Natural killer cell (primary cell): ENCODE results near the gene PRRT1B. TPM values are rescaled to one million over a fixed set of nuclear protein-coding genes. Genes with fewer than 3 reads are reported as not detected.

ENCODE experiments used
- ATAC-seq, 3 donors: fragments of 150-1000 bp in 2 of 3; fragments of 200-7000 bp in 1 of 3; cut with Tn5 transposase; 1 replicate in 1 of 3; 2 replicates in 2 of 3; pipeline ENCODE4 v1.10.0; 2021; ENCODE audit warnings: mild to moderate bottlenecking in 2 of 3, moderate library complexity in 2 of 3
- DNase-seq, 2 donors: peaks; one replicate each; pipeline versions ENCODE4 v3.0.0 to v3.0.0-alpha.2; 2013 to 2021; ENCODE audit warnings: mixed read lengths in 1 of 2
- H3K27ac ChIP-seq: one replicate; pipeline ENCODE4 v1.5.1; 2013; ENCODE audit warnings: mild to moderate bottlenecking, low read length
- H3K27me3 ChIP-seq: one replicate; pipeline ENCODE4 v1.6.1; 2013; ENCODE audit warnings: low read length; ENCODE audit not compliant: control insufficient read depth, insufficient read depth
- H3K36me3 ChIP-seq: one replicate; pipeline ENCODE4 v1.6.1; 2013; ENCODE audit warnings: low read length; ENCODE audit not compliant: control insufficient read depth, insufficient read depth
- H3K4me1 ChIP-seq: one replicate; pipeline ENCODE4 v1.6.1; 2013; ENCODE audit warnings: low read length; ENCODE audit not compliant: control insufficient read depth, insufficient read depth
- H3K4me3 ChIP-seq: one replicate; pipeline ENCODE4 v1.5.1; 2013; ENCODE audit warnings: low read length
- H3K9me3 ChIP-seq: one replicate; pipeline ENCODE4 v1.6.1; 2013; ENCODE audit warnings: low read length; ENCODE audit not compliant: control insufficient read depth, insufficient read depth
- H3K27ac Mint-ChIP-seq, 2 donors: one replicate each; pipeline ENCODE4 v1.8.0; 2022; ENCODE audit warnings: mild to moderate bottlenecking in 2 of 2, mixed read lengths in 2 of 2, moderate library complexity in 1 of 2
- H3K27me3 Mint-ChIP-seq, 2 donors: one replicate each; pipeline ENCODE4 v1.8.0; 2022; ENCODE audit warnings: low read depth in 2 of 2, mixed read lengths in 2 of 2
- H3K36me3 Mint-ChIP-seq: one replicate; pipeline ENCODE4 v1.8.0; 2022; ENCODE audit warnings: mixed read lengths
- H3K4me1 Mint-ChIP-seq, 2 donors: one replicate each; pipeline ENCODE4 v1.8.0; 2022; ENCODE audit warnings: mixed read lengths in 2 of 2
- H3K4me3 Mint-ChIP-seq: one replicate; pipeline ENCODE4 v1.8.0; 2022; ENCODE audit warnings: mild to moderate bottlenecking, moderate library complexity, mixed read lengths
- H3K9me3 Mint-ChIP-seq, 2 donors: one replicate each; pipeline ENCODE4 v1.8.0; 2022; ENCODE audit warnings: mixed read lengths in 2 of 2
- CTCF ChIP-seq: fragments of 200-600 bp; IDR thresholded peaks from one replicate; pipeline ENCODE4 v1.8.0; 2022; ENCODE audit warnings: antibody characterized with exemption
- WGBS: methylation state at CpG from one replicate; pipeline ENCODE4 v1.1.7; 2013; ENCODE audit warnings: missing lambda C conversion rate; ENCODE audit not compliant: insufficient coverage; 5-methylcytosine and 5-hydroxymethylcytosine counted together
- intact Hi-C: fragments of 100-400 bp; cut with micrococcal nuclease; formaldehyde crosslinking; loops from one replicate; pipeline ENCODE4 v1.14.2; 2022
- total RNA-seq, 4 donors: library from RNA; stranded (reverse); fragments of 120-200 nt in 1 of 4; gene quantifications; one replicate each; pipeline versions ENCODE4 v1.2.3 to v1.2.4, GENCODE V29; 2013 to 2022

PRRT1B gene
- total RNA-seq = not detected
- total RNA-seq (2013) = not detected

DNA sequence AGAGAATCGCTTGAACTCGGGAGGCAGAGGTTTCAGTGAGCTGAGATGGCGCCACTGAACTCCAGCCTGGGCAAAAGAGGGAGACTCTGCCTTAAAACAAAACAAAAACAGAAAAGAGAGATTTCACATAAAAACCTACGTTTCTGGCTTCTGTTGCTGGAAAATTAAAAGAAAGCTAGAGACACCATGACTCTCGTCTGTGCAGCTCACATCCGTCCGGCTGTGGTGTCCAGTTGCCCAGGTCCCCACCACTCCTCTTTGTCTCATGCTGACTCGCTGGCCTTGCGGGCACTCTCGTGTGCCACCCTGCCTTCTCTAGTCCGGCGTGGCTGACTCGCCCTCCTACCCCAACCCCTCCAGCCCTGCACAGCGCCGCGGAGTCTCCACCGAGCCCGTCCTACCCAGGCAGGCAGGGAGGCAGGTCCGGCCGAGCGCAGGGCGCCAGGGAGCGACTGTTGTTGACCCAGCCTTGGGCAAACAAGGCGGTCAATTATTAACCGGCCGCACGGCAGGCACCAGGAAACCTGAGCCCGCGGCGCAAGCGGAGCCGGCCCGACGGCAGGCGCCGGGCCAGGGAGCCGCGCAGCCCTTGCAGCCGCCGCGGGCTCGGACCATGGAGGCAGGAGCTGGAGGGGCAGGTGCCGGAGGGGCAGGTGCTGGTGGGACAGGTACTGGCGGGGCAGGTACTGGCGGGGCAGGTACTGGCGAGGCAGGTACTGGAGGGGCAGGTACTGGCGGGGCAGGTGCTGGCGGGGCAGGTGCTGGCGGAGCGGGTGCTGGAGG lies at the start of gene PRRT1B:
Gene PRRT1B, plus strand, starts transcription at position 521 of the 783 bp plus-strand sequence. Its CDS starts 93 bp downstream, at position 614.
- Histone ChIP-seq H3K27me3 (peaks cover 21% of the 10 kb centered on the region), H3K4me3 (no peak within 1 kb of the TSS), H3K27ac (no peak within 1 kb of the TSS), H3K36me3 (no peaks in the 10 kb centered on the region), H3K9me3 (peaks cover 20% of the 10 kb centered on the region), H3K4me1 (peaks cover 20% of the 10 kb centered on the region)
- DNase-seq (no peak), ATAC-seq (no peak)
- intact Hi-C loops = no loop called here
- Mint-ChIP-seq H3K36me3 (peaks cover 9% of the 10 kb centered on the region), H3K27ac (no peak within 1 kb of the TSS), H3K9me3 (peaks cover 2 to 6% of the 10 kb centered on the region in 2 donors), H3K4me3 (peak within 1 kb of the TSS; percentile 53), H3K4me1 (peaks cover 0 to 13% of the 10 kb centered on the region in 2 donors), H3K27me3 (peaks cover 33 to 45% of the 10 kb centered on the region in 2 donors)
- 39% methylated on average over 50 of the region's 50 CpGs for WGBS
- no peak for TF ChIP-seq CTCF

- WGBS = 96% methylated on average over 22 of the region's 22 CpGs
- Histone ChIP-seq H3K9me3 (no peaks in the 10 kb centered on the region), H3K27ac (no peak overlapping the region), H3K4me3 (no peak overlapping the region), H3K27me3 (no peaks in the 10 kb centered on the region), H3K36me3 (peaks cover 80% of the 10 kb centered on the region), H3K4me1 (peaks cover 17% of the 10 kb centered on the region)
- Mint-ChIP-seq H3K4me1 (peaks cover 18 to 19% of the 10 kb centered on the region in 2 donors), H3K27me3 (no peaks in the 10 kb centered on the region), H3K27ac (no peak overlapping the region), H3K9me3 (no peaks in the 10 kb centered on the region), H3K36me3 (no peaks in the 10 kb centered on the region), H3K4me3 (no peak overlapping the region)
- intact Hi-C loops = no loop called here
- TF ChIP-seq CTCF = no peak
- DNase-seq = no peak
- ATAC-seq = no peak
These were observed 49.5 kb upstream of the PRRT1B start for GRCh38 chr9:131495785-131496184.

- Histone ChIP-seq H3K27ac (no peak overlapping the region), H3K36me3 (peaks cover 69% of the 10 kb centered on the region), H3K9me3 (no peaks in the 10 kb centered on the region), H3K27me3 (no peaks in the 10 kb centered on the region), H3K4me3 (no peak overlapping the region), H3K4me1 (peaks cover 28% of the 10 kb centered on the region)
- 95% methylated on average over 9 of the region's 10 CpGs for WGBS
- no peak for ATAC-seq
- TF ChIP-seq CTCF = no peak
- no peak overlapping the region for H3K4me3 Mint-ChIP-seq
- intact Hi-C loops = no loop called here
- no peaks in the 10 kb centered on the region for H3K27me3 Mint-ChIP-seq
- H3K4me1 Mint-ChIP-seq = peaks cover 23 to 24% of the 10 kb centered on the region in 2 donors
- no peak for DNase-seq
- no peaks in the 10 kb centered on the region for H3K36me3 Mint-ChIP-seq
- H3K9me3 Mint-ChIP-seq = no peaks in the 10 kb centered on the region
- no peak overlapping the region for H3K27ac Mint-ChIP-seq
These were observed 48.4 kb upstream of the PRRT1B start for GRCh38 chr9:131496844-131497405.
